Stimulated activated CD8-positive, alpha-beta memory T cell treated with anti-CD3 and anti-CD28 coated beads, Interleukin-7, amount 100 ng/mL, for 24 hours (primary cell): ENCODE results near the gene SKAP1.
"Not testable (repeated sequence)": the region's sequence is repeated elsewhere in the genome, so short reads cannot be mapped to it uniquely, and the experiment has no call there.

ENCODE experiments used
- DNase-seq: peaks from one replicate; pipeline ENCODE4 v3.0.0-alpha.2; 2020; ENCODE audit warnings: low read depth

SKAP1 gene

DNA sequence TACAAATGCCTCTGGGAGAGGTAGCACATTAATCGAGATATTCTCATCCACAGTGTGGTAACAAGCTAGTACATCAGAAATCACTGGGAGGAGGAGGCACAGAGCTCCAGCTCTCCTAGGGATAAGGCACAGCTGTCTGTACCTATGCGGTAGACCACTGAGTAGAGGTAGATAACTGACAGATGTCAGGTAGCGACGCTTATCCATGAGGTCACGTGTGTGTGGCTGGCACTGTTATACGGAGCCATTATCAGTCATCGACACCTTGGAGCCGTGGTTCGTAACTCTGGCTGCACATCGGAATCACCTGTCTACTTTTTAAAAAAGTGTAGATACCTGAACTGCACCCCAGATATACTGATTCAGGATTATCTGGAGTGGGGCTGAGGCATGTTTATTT, 220.0 kb downstream of the SKAP1 start:
- no peak for DNase-seq

- DNase-seq = no peak
Measured at GRCh38 chr17:48207776-48208544, 222.1 kb downstream of the SKAP1 start.

- not testable (repeated sequence) for DNase-seq
Measured at GRCh38 chr17:48207036-48207435, 223.0 kb downstream of the SKAP1 start.

DNA sequence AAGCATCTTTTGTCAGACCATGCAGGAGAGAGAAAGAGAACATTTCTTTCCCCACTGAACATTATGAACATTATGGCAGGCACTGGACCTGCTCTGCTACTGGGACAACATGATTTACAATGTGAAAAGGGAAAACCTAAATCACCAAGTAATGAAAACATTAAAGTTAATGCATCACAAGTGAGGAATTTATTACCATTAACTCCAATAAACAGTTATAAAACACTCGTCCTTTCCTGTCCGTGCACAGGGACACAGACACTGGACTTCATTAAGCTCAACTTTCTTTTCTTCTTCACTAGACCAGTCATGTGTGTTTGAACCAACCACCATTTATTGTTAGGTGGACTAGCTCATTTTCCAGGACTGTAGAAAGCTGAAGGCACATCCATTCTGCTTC, 227.1 kb downstream of the SKAP1 start:
- no peak for DNase-seq

DNA sequence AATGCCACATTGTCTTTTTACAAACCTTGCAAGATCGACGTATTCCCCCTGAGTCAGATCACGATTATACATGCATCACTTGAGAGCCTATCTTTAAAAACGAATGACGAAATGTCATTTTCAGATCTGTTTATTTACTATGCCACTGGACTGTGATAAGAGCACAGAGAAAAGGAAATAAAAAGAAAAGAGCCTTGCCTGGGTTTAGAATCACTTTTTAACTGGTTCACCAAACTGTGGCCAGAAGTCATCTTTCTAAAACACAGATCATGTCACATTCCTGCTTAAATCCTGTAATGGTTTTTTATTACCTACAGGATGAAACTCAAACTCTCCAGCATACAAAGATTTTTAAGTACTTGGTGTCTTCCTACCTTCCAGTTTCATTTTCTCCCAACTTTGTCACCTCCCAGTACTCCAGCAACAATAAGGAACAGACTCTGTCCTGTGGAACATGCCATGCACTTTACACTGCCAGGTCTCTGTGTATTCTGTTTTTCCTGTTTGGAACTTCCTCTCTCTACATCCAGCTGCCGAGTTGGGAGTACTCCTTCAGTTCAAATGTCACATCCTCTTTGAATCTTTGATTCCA, 231.0 kb downstream of the SKAP1 start:
- no peak for DNase-seq

GRCh38 chr17:48195910-48196309, 234.1 kb downstream of the SKAP1 start:
- no peak for DNase-seq

GRCh38 chr17:48194097-48194550, 235.9 kb downstream of the SKAP1 start:
- no peak for DNase-seq

- no peak for DNase-seq
Measured at GRCh38 chr17:48192321-48192731, 237.7 kb downstream of the SKAP1 start.

DNA sequence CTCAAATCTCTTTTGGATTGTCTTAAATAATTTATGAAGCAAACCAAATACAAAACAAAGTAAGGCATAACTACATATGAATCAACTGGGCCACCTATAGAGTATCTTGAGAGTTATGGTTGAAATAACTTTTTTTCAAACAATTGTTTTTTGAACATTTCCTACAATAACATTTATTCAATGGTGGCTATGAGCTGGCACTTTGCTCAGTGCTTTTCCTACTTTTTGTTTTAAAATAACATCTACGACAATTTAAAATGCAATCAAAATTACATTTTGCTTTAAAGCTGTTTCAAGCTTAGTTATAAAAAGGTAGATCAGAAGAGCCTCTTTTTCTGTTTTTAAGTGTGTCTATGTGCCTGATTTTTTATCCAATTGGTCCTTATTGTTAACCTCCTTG, 238.7 kb downstream of the SKAP1 start:
- DNase-seq = no peak

GRCh38 chr17:48190871-48191270, 239.1 kb downstream of the SKAP1 start:
- no peak for DNase-seq

- no peak for DNase-seq
Measured at GRCh38 chr17:48187872-48188608, 242.0 kb downstream of the SKAP1 start.

GRCh38 chr17:48186317-48186716, 243.7 kb downstream of the SKAP1 start:
- DNase-seq = not testable (repeated sequence)

- DNase-seq = no peak
Measured at GRCh38 chr17:48184721-48185120, 245.3 kb downstream of the SKAP1 start.

- DNase-seq = no peak
Measured at GRCh38 chr17:48181653-48182052, 248.4 kb downstream of the SKAP1 start.

DNA sequence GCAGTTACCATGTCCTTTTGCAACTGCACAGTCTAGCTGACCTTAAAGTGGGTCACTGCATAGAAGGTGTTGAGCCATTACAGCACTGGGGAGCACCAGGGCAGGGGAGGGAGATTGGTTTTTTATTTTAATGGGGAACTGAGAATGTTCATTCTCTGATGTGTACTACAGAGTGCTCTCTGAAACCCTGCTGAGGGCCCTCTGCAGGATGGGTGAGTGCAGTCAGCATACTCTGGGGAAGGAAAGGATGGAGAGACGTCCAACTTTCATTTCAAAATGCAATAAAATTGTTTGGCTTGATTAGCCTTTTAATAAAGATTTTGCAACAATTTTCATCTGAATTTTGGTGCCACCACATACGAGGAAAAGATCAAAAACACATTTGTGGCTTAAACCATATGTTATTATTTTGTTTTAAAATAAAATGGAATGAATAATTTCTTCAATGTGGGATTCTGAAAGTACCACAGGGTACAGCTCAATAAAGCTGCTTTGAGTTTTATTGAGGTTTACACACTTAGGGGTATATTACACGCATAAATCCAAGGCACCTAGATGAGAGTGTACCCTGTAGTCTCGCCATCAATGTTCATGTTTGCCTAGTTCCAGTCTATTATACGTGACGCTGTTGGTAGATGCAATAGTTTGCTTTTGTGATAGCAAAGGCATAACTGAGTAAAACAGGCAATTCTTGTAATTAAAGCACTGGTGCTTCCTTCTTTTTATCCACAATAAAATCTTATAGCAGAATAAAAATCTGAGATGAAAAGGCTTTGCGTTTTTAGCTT, 249.0 kb downstream of the SKAP1 start:
- no peak for DNase-seq

DNA sequence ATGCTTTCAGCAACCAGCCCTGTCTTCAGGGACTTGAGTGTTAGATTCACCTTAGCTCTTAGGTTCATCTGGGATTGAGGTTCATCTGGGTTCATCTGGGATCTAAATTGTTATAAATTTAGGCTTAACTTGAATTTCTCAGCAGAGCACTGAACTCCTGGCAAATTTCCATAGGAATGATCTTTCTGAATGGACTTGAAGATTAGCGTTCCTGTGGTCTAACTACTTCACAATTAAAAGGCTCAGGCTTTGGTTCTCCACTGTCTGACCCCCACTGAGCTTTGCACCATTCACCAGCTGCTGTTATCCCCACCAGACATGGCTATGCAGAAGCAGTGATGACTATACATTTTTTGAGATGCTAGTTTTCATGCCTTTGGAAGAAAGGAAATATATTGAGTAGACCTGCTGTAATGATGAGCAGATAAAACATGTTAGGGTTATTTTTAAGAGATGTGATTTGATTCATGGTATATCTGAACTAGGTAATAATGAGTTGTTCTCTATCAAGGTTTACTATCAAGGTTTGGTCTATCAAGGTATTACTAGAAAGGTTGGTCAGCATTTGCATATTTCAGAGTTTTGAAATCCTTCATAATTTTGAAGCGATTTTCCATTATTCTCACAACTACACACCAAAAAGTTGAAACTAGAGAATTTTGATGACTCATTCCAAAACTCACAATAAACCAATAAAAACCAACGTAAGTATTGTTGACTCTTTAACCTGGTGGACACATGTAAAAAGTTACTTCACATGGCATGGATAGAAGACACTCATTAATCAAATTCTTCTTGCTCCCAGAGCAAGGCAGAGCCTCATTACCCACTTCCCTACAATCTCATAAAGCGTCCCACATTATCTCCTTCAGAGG, 250.7 kb downstream of the SKAP1 start:
- no peak for DNase-seq

DNA sequence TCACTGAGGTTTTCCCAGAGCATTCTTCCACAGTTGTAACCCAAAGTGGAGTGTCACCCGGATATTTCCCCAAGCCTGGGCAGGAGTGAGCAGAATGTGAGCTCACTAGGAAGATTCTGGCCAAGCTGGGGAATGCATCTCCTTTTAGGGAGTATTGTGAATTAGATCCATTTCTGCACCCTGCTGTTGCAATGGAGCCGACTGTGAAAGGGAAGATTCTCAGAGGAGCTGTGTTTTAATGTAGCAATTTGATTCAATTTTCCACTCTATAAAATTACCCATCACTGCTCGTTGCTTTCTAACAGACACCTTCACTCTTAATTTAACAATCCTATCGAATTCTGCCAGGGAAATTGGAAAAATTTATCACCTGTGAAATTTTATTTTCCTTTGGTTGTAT, 251.7 kb downstream of the SKAP1 start:
- no peak for DNase-seq

GRCh38 chr17:48177816-48178215, 252.2 kb downstream of the SKAP1 start:
- DNase-seq = no peak

DNA sequence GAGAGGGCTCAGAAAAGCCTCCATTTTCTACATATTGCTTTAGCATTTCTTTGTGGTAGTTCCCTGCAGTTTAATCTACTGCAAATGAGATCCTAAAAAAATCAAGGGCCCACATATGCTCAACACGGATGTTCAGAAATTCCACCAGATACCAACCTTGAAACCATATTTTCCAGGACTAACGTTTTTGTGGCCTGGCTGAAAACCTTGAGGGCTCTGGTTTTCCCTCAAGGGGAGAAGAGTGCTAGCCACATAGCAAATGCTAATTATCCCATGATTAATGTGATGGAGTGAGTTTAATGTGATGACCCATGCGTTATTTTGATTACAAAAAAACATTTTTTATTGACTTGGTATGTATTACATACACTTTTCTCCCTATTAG, 253.6 kb downstream of the SKAP1 start:
- DNase-seq = no peak

DNA sequence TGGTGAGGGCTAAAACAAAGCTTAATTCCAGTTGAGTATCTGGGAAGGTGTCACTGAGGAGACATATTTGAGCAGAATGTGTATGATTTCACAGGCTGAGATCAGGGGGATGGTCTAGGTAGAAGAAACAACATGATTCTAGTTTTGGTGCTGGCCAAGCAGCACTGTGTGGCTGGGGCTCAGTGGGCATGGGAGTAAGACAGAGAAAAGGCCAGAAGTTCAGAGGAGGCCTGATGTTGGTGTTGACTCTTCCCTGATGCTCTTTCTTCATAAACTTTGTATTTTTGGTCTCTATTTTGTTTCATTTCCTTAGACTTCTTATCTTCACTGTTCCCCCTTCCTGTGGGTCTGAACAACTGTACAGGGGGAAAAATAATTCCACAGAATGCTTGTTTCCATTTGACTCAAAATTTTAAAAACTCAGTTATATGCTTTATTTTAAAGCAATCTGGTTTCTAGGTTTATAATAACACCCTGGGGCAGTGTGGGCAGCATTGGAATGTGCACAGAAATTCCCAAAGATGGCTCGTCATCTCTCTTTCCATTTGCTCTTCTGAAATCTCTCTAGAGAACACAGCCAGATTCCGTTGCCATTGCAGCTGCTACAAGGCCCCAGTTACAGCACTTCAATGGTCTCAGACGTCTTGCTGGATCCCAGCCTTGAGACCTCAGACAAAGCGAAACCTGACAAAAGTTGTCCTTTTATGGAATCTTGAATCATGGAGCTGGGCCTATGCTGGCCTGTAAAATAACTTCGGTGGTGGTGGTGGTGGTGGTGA, 254.1 kb downstream of the SKAP1 start:
- no peak for DNase-seq
